NB4 (cell line): ENCODE results near the gene ATRNL1.

Source experiments
- POLR2A ChIP-seq: IDR thresholded peaks from 2 replicates; pipeline ENCODE4 v1.6.1; 2011; ENCODE audit warnings: mild to moderate bottlenecking; ENCODE audit not compliant: insufficient read length; ENCODE audit errors: extremely low read depth
- TF ChIP-seq, protein P1 (sequence below): IDR thresholded peaks from one replicate; pipeline ENCODE4 v1.5.1; 2012; ENCODE audit warnings: low read depth, low read length

DNA sequence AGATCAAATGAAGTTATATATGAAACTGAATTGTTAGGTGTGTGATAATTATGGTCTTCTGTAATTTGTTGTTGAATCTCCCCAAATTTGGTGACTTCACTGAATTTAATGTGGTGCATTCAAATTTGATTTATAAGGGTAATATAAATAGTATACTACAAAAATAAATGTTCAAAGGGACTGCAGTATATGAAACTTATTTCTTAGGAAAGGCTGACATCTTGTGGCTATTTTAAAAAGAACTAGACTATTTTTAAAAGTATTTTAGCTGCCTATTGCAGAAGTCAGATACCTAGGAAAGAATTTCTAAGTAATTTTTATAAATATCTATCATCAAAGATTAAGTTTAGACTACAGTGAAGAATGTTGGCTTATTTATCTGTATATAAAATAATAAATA is 36.6 kb downstream of the ATRNL1 start:
- TF ChIP-seq, protein P1, sequence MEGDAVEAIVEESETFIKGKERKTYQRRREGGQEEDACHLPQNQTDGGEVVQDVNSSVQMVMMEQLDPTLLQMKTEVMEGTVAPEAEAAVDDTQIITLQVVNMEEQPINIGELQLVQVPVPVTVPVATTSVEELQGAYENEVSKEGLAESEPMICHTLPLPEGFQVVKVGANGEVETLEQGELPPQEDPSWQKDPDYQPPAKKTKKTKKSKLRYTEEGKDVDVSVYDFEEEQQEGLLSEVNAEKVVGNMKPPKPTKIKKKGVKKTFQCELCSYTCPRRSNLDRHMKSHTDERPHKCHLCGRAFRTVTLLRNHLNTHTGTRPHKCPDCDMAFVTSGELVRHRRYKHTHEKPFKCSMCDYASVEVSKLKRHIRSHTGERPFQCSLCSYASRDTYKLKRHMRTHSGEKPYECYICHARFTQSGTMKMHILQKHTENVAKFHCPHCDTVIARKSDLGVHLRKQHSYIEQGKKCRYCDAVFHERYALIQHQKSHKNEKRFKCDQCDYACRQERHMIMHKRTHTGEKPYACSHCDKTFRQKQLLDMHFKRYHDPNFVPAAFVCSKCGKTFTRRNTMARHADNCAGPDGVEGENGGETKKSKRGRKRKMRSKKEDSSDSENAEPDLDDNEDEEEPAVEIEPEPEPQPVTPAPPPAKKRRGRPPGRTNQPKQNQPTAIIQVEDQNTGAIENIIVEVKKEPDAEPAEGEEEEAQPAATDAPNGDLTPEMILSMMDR, result no peak
- no peak for TF ChIP-seq POLR2A
